ENCODE measurements around the gene CRNN.

Gene CRNN

GRCh38 chr1:152457561-152457960 lies 43.5 kb upstream of the CRNN start:
- no peak for TF ChIP-seq CTCF (conservative IDR thresholded peaks at IDR 0.05; ENCODE audit: low read depth, low read length)
- no peak for DNase-seq (ENCODE audit: low read depth)
- H3K4me3 ChIP-seq (ENCODE audit: low read depth, low read length) = no peak overlapping the region

GRCh38 chr1:152457071-152457470 lies 43.0 kb upstream of the CRNN start:
- no peak for TF ChIP-seq CTCF (conservative IDR thresholded peaks at IDR 0.05; ENCODE audit: low read depth, low read length)
- DNase-seq (ENCODE audit: low read depth) = no peak

GRCh38 chr1:152451254-152451653 lies 37.2 kb upstream of the CRNN start:
- TF ChIP-seq CTCF (conservative IDR thresholded peaks at IDR 0.05; ENCODE audit: low read depth, low read length) = no peak

More at GRCh38 chr1:152457071-152457470, 43.0 kb upstream of the CRNN start:
- H3K4me3 ChIP-seq (ENCODE audit: low read depth, low read length) = no peak overlapping the region

GRCh38 chr1:152449661-152450060 lies 35.6 kb upstream of the CRNN start:
- TF ChIP-seq CTCF (conservative IDR thresholded peaks at IDR 0.05; ENCODE audit: low read depth, low read length) = no peak
- DNase-seq (ENCODE audit: low read depth) = no peak
- H3K4me3 ChIP-seq (ENCODE audit: low read depth, low read length) = no peak overlapping the region

More at GRCh38 chr1:152451254-152451653, 37.2 kb upstream of the CRNN start:
- no peak for DNase-seq (ENCODE audit: low read depth)
- no peak overlapping the region for H3K4me3 ChIP-seq (ENCODE audit: low read depth, low read length)

- no peak overlapping the region for H3K4me3 ChIP-seq (ENCODE audit: low read depth, low read length)
- DNase-seq (ENCODE audit: low read depth) = no peak
- no peak for TF ChIP-seq CTCF (conservative IDR thresholded peaks at IDR 0.05; ENCODE audit: low read depth, low read length)
These were observed 34.4 kb upstream of the CRNN start for GRCh38 chr1:152448496-152448895.

GRCh38 chr1:152448095-152448494 lies 34.0 kb upstream of the CRNN start:
- DNase-seq (ENCODE audit: low read depth) = no peak
- no peak for TF ChIP-seq CTCF (conservative IDR thresholded peaks at IDR 0.05; ENCODE audit: low read depth, low read length)
- H3K4me3 ChIP-seq (ENCODE audit: low read depth, low read length) = no peak overlapping the region

GRCh38 chr1:152447484-152447883 lies 33.4 kb upstream of the CRNN start:
- TF ChIP-seq CTCF (conservative IDR thresholded peaks at IDR 0.05; ENCODE audit: low read depth, low read length) = no peak
- DNase-seq (ENCODE audit: low read depth) = no peak
- no peak overlapping the region for H3K4me3 ChIP-seq (ENCODE audit: low read depth, low read length)
